MCF 10A (cell line): ENCODE measurements around the gene DTX3. TPM values are rescaled to one million over a fixed set of nuclear protein-coding genes. Genes with fewer than 3 reads are reported as not detected.

Source experiments
- BruUV-seq: library from RNA; stranded (reverse); fragments of 400-500 nt; replicated peaks from 2 replicates; lab custom pipeline; 2021; lab: Mats Ljungman, UMichigan
- CTCF ChIA-PET: fragments of 300-600 bp; sonication (Branson Sonifier 250); formaldehyde crosslinking; extraction: SDS; loops from one replicate; lab custom pipeline; 2021; ENCODE audit warnings: antibody characterized with exemption, inconsistent platforms; lab: Yijun Ruan, JAX
- POLR2A ChIA-PET: fragments of 300-600, 350-650 bp; sonication (Branson Sonifier 250); formaldehyde crosslinking; extraction: SDS; loops from one replicate; lab custom pipeline; 2020; ENCODE audit warnings: antibody characterized with exemption, inconsistent platforms; lab: Yijun Ruan, JAX
- DNase-seq: peaks from one replicate; pipeline ENCODE4 v3.0.0-alpha.2; 2018; ENCODE audit not compliant: unreplicated experiment
- H3K27ac Mint-ChIP-seq: one replicate; pipeline ENCODE4 v1.8.0; 2022; ENCODE audit warnings: mild to moderate bottlenecking, low read depth, mixed read lengths; ENCODE audit not compliant: unreplicated experiment
- H3K27me3 Mint-ChIP-seq: one replicate; pipeline ENCODE4 v1.8.0; 2022; ENCODE audit warnings: mixed read lengths; ENCODE audit not compliant: insufficient read depth, unreplicated experiment
- H3K36me3 Mint-ChIP-seq: one replicate; pipeline ENCODE4 v1.8.0; 2022; ENCODE audit warnings: mild to moderate bottlenecking, moderate library complexity, mixed read lengths; ENCODE audit not compliant: insufficient read depth, unreplicated experiment
- H3K4me1 Mint-ChIP-seq: one replicate; pipeline ENCODE4 v1.8.0; 2022; ENCODE audit warnings: mixed read lengths; ENCODE audit not compliant: insufficient read depth, unreplicated experiment
- H3K4me3 Mint-ChIP-seq: one replicate; pipeline ENCODE4 v1.8.0; 2022; ENCODE audit warnings: mild to moderate bottlenecking, moderate library complexity, mixed read lengths; ENCODE audit not compliant: unreplicated experiment
- H3K9me3 Mint-ChIP-seq: one replicate; pipeline ENCODE4 v1.8.0; 2022; ENCODE audit warnings: mixed read lengths; ENCODE audit not compliant: unreplicated experiment
- CTCF ChIP-seq: fragments of 200-600 bp; IDR thresholded peaks from one replicate; pipeline ENCODE4 v1.8.0; 2022; ENCODE audit warnings: antibody characterized with exemption, mild to moderate bottlenecking; ENCODE audit not compliant: unreplicated experiment
- intact Hi-C: fragments of 100-400 bp; cut with micrococcal nuclease; formaldehyde crosslinking; loops from 2 replicates; pipeline ENCODE4 v1.14.1; 2022
- total RNA-seq: library from RNA; stranded (reverse); gene quantifications from 2 replicates; pipeline ENCODE4 v1.2.3, GENCODE V29; 2022

The DTX3 gene
- total RNA-seq, 1 experiment from 2014 or later: 2.0 TPM

- no peak for TF ChIP-seq CTCF
- ChIA-PET CTCF (interaction anchor here (0.6 to 3.7 kb wide), 9 partner anchors 7 to 189 kb away, joined by 3 to 30 read pairs (median 4); partner anchors contain the start of gene B4GALNT1), POLR2A (interaction anchor here (0.6 to 3.2 kb wide), 26 partner anchors 8 to 297 kb away, joined by 3 to 22 read pairs (median 4); partner anchors contain the start of genes CDK4, DCTN2, DDIT3 and MBD6)
- intact Hi-C loops: no loop called here
- Mint-ChIP-seq H3K9me3 (no peaks in the 10 kb centered on the region), H3K4me1 (peaks cover 16% of the 10 kb centered on the region), H3K4me3 (peak within 1 kb of the TSS; percentile 89), H3K27ac (peak within 1 kb of the TSS; percentile 86), H3K36me3 (peaks cover 12% of the 10 kb centered on the region), H3K27me3 (no peaks in the 10 kb centered on the region)
- peak; percentile 87 for DNase-seq
- BruUV-seq: no TSS peak
Observed at GRCh38 chr12:57590864-57591781, 13.5 kb upstream of the DTX3 start, which contains the start of gene PIP4K2C. Gene PIP4K2C, plus strand, starts transcription at chr12:57591192. Its CDS starts 98 bp downstream, at chr12:57591290.

- intact Hi-C loops: no loop called here
- Mint-ChIP-seq H3K4me3 (peak overlapping the region; percentile 89), H3K36me3 (peaks cover 20% of the 10 kb centered on the region), H3K4me1 (peaks cover 16% of the 10 kb centered on the region), H3K27ac (peak overlapping the region; percentile 86), H3K9me3 (no peaks in the 10 kb centered on the region), H3K27me3 (no peaks in the 10 kb centered on the region)
- POLR2A ChIA-PET: interaction anchor here (0.6 to 3.2 kb wide), 20 partner anchors 9 to 182 kb away, joined by 3 to 22 read pairs (median 6); partner anchors contain the start of genes DCTN2, DDIT3, MBD6 and OS9
- CTCF ChIA-PET: interaction anchor here (0.6 to 3.7 kb wide), 9 partner anchors 8 to 128 kb away, joined by 3 to 30 read pairs (median 4); partner anchors contain the start of gene B4GALNT1
- DNase-seq: no peak
- no peak for TF ChIP-seq CTCF
- BruUV-seq: TSS peak; percentile 43
Observed at GRCh38 chr12:57591782-57592325, 12.8 kb upstream of the DTX3 start.

GRCh38 chr12:57592551-57593165 is 12.0 kb upstream of the DTX3 start:
- DNase-seq: no peak
- Mint-ChIP-seq H3K36me3 (peaks cover 26% of the 10 kb centered on the region), H3K4me3 (peak overlapping the region; percentile 89), H3K4me1 (peaks cover 16% of the 10 kb centered on the region), H3K27me3 (no peaks in the 10 kb centered on the region), H3K27ac (no peak overlapping the region), H3K9me3 (no peaks in the 10 kb centered on the region)
- no peak for TF ChIP-seq CTCF
- CTCF ChIA-PET: interaction anchor here (0.6 to 3.7 kb wide), 7 partner anchors 9 to 129 kb away, joined by 3 to 30 read pairs (median 3); no protein-coding TSS in a partner anchor
- no TSS peak for BruUV-seq
- intact Hi-C loops: no loop called here
- POLR2A ChIA-PET: interaction anchor here (1.1 to 3.2 kb wide), 9 partner anchors 9 to 101 kb away, joined by 3 to 22 read pairs (median 10); partner anchors contain the start of genes DCTN2, DDIT3, MBD6 and OS9
